Chondrocyte (in vitro differentiated cells): ENCODE data around the gene NAP1L1. TPM values are rescaled to one million over a fixed set of nuclear protein-coding genes. Genes with fewer than 3 reads are reported as not detected.

ENCODE experiments used
- DNase-seq: peaks from one replicate; pipeline ENCODE4 v3.0.0; 2021; ENCODE audit warnings: mixed read lengths, low spot score
- H3K27ac Mint-ChIP-seq: one replicate; pipeline ENCODE4 v1.8.0; 2021; ENCODE audit warnings: mild to moderate bottlenecking, moderate library complexity, mixed read lengths; ENCODE audit not compliant: unreplicated experiment
- H3K27me3 Mint-ChIP-seq: 2 replicates; pipeline ENCODE4 v1.8.0; 2021; ENCODE audit warnings: low read depth, mixed read lengths
- H3K36me3 Mint-ChIP-seq: 2 replicates; pipeline ENCODE4 v1.8.0; 2021; ENCODE audit warnings: low read depth, mixed read lengths
- H3K4me1 Mint-ChIP-seq: 2 replicates; pipeline ENCODE4 v1.8.0; 2021; ENCODE audit warnings: low read depth, mild to moderate bottlenecking, mixed read lengths
- H3K4me3 Mint-ChIP-seq: one replicate; pipeline ENCODE4 v1.8.0; 2021; ENCODE audit warnings: mild to moderate bottlenecking, moderate library complexity, mixed read lengths; ENCODE audit not compliant: unreplicated experiment
- H3K9me3 Mint-ChIP-seq: 2 replicates; pipeline ENCODE4 v1.8.0; 2021; ENCODE audit warnings: low read depth, mixed read lengths
- CTCF ChIP-seq: fragments of 200-600 bp; sonication (generic); IDR thresholded peaks from 2 replicates; pipeline ENCODE4 v1.5.0; 2021; ENCODE audit warnings: antibody characterized with exemption, mild to moderate bottlenecking, moderate library complexity
- total RNA-seq: library from RNA; stranded (reverse); gene quantifications from 3 replicates; pipeline ENCODE4 v1.2.1, GENCODE V29; 2021

NAP1L1 gene
- total RNA-seq, 1 donor from 2014 or later, result 386 TPM

GRCh38 chr12:76081909-76082308, 2.6 kb downstream of the NAP1L1 start:
- peaks cover 8% of the 10 kb centered on the region for H3K9me3 Mint-ChIP-seq
- peaks cover 65% of the 10 kb centered on the region for H3K4me1 Mint-ChIP-seq
- no peak for DNase-seq
- no peaks in the 10 kb centered on the region for H3K27me3 Mint-ChIP-seq
- peak overlapping the region; percentile 3 for H3K27ac Mint-ChIP-seq
- H3K36me3 Mint-ChIP-seq, result peaks cover 8% of the 10 kb centered on the region
- no peak for TF ChIP-seq CTCF
- H3K4me3 Mint-ChIP-seq, result peak overlapping the region; percentile 7

GRCh38 chr12:76080729-76081415, 3.6 kb downstream of the NAP1L1 start:
- peaks cover 70% of the 10 kb centered on the region for H3K4me1 Mint-ChIP-seq
- DNase-seq, result no peak
- peaks cover 8% of the 10 kb centered on the region for H3K9me3 Mint-ChIP-seq
- peaks cover 8% of the 10 kb centered on the region for H3K36me3 Mint-ChIP-seq
- H3K4me3 Mint-ChIP-seq, result no peak overlapping the region
- TF ChIP-seq CTCF, result peak; percentile 63
- H3K27me3 Mint-ChIP-seq, result no peaks in the 10 kb centered on the region
- peak overlapping the region; percentile 19 for H3K27ac Mint-ChIP-seq

GRCh38 chr12:76080017-76080728, 4.3 kb downstream of the NAP1L1 start:
- peaks cover 8% of the 10 kb centered on the region for H3K36me3 Mint-ChIP-seq
- H3K9me3 Mint-ChIP-seq, result peaks cover 8% of the 10 kb centered on the region
- H3K4me3 Mint-ChIP-seq, result no peak overlapping the region
- DNase-seq, result no peak
- peak overlapping the region; percentile 57 for H3K27ac Mint-ChIP-seq
- no peak for TF ChIP-seq CTCF
- peaks cover 67% of the 10 kb centered on the region for H3K4me1 Mint-ChIP-seq
- H3K27me3 Mint-ChIP-seq, result no peaks in the 10 kb centered on the region

GRCh38 chr12:76078748-76079147, 5.7 kb downstream of the NAP1L1 start:
- Mint-ChIP-seq H3K9me3 (peaks cover 8% of the 10 kb centered on the region), H3K4me3 (no peak overlapping the region), H3K36me3 (peaks cover 8% of the 10 kb centered on the region), H3K27me3 (no peaks in the 10 kb centered on the region), H3K4me1 (peaks cover 69% of the 10 kb centered on the region), H3K27ac (peak overlapping the region; percentile 67)
- TF ChIP-seq CTCF, result no peak
- no peak for DNase-seq

- no peak for TF ChIP-seq CTCF
- Mint-ChIP-seq H3K27ac (no peak overlapping the region), H3K36me3 (peaks cover 19% of the 10 kb centered on the region), H3K9me3 (peaks cover 8% of the 10 kb centered on the region), H3K4me1 (peaks cover 66% of the 10 kb centered on the region), H3K4me3 (no peak overlapping the region), H3K27me3 (no peaks in the 10 kb centered on the region)
- DNase-seq, result no peak
These were observed 9.0 kb downstream of the NAP1L1 start for GRCh38 chr12:76075448-76075847.
